ENCODE data around the gene RTRAF. TPM values are rescaled to one million over a fixed set of nuclear protein-coding genes. Genes with fewer than 3 reads are reported as not detected.

The RTRAF gene
- total RNA-seq, 1 donor from 2014 or later: 185 TPM

DNA sequence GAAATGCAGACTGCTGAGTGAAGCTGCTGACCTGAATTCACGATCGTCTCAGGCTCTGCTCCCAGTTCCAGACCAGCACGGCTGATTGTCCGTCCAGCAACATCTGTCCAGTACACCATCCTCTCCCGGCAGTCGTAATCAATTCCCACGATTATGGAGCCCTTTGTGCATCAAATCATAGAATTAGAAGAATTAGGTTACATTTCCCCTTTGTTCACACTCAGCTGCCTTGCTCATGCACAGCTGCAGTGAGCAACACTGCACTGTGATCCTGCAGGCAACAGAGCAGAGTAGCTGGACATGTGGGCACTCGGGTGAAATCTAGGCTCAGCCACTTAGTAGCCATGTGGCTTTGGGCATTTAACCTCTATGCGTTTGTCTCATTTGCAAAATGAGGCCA is 22.2 kb downstream of the RTRAF start:
- DNase-seq (ENCODE audit: extremely low spot score, unreplicated experiment): no peak
- TF ChIP-seq, protein P1, sequence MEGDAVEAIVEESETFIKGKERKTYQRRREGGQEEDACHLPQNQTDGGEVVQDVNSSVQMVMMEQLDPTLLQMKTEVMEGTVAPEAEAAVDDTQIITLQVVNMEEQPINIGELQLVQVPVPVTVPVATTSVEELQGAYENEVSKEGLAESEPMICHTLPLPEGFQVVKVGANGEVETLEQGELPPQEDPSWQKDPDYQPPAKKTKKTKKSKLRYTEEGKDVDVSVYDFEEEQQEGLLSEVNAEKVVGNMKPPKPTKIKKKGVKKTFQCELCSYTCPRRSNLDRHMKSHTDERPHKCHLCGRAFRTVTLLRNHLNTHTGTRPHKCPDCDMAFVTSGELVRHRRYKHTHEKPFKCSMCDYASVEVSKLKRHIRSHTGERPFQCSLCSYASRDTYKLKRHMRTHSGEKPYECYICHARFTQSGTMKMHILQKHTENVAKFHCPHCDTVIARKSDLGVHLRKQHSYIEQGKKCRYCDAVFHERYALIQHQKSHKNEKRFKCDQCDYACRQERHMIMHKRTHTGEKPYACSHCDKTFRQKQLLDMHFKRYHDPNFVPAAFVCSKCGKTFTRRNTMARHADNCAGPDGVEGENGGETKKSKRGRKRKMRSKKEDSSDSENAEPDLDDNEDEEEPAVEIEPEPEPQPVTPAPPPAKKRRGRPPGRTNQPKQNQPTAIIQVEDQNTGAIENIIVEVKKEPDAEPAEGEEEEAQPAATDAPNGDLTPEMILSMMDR (IDR thresholded peaks at IDR 0.05): no peak
- peaks cover 55% of the 10 kb centered on the region for H3K36me3 Mint-ChIP-seq (ENCODE audit: unreplicated experiment)
- no peaks in the 10 kb centered on the region for H3K9me3 Mint-ChIP-seq (ENCODE audit: unreplicated experiment)
- H3K4me1 Mint-ChIP-seq (ENCODE audit: unreplicated experiment): peaks cover 17% of the 10 kb centered on the region
- H3K27me3 Mint-ChIP-seq (ENCODE audit: unreplicated experiment): no peaks in the 10 kb centered on the region
- H3K4me3 Mint-ChIP-seq (ENCODE audit: unreplicated experiment): no peak overlapping the region
- no peak overlapping the region for H3K27ac Mint-ChIP-seq (ENCODE audit: unreplicated experiment)

DNA sequence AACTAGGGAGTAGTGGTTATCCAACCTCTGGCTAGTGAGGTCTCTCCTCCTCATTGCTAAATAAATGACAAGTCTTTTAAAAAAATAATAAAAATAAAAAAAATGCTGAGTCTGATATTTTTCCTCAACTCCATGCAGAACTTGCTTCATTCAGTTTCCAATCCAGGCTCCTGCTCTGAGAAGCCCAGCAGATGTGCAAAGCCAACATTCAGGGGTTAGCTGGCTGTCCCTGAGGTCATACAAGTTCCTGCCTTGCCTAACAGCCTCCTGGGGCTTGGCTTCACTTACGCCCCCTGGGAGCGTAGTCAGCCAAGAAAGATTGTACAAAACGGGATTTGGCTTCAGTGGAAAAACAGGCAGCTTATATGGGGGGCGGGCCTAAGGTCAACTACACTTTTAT is 23.3 kb downstream of the RTRAF start:
- H3K4me1 Mint-ChIP-seq (ENCODE audit: unreplicated experiment): peaks cover 19% of the 10 kb centered on the region
- no peaks in the 10 kb centered on the region for H3K27me3 Mint-ChIP-seq (ENCODE audit: unreplicated experiment)
- TF ChIP-seq, protein P1 (IDR thresholded peaks at IDR 0.05): no peak
- no peak for DNase-seq (ENCODE audit: extremely low spot score, unreplicated experiment)
- peaks cover 55% of the 10 kb centered on the region for H3K36me3 Mint-ChIP-seq (ENCODE audit: unreplicated experiment)
- H3K9me3 Mint-ChIP-seq (ENCODE audit: unreplicated experiment): no peaks in the 10 kb centered on the region
- H3K4me3 Mint-ChIP-seq (ENCODE audit: unreplicated experiment): no peak overlapping the region
- peak overlapping the region; percentile 47 for H3K27ac Mint-ChIP-seq (ENCODE audit: unreplicated experiment)

DNA sequence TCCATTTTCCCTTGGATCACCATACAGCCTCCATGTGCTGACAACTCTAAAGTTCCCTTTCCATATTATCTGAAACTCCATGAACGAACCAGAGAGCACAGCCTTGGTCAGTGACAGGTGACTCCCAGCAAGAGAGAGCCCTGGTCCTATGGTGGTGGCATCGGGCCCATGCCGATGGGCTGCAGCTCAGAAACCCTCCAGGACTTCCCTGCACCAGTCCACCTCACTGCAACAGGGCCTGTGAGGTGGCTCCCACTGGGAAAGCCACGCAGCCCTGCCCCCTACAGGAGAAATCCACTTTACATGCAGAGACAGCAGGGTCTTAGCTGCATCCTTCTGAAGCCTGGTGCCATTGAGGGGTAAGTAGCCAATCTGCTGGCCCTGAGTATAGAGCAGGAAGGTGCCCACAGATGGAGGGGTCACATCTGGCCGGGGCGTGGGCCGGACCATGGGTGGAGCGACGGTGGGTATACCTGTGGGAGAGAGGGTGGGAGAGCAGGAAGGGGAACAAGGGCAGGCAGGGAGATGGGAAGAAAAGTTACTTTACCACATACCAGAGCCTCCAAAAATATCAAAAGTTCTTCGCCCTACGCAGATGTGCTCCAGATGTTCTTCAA is 24.7 kb downstream of the RTRAF start:
- peaks cover 30% of the 10 kb centered on the region for H3K4me1 Mint-ChIP-seq (ENCODE audit: unreplicated experiment)
- no peak overlapping the region for H3K27ac Mint-ChIP-seq (ENCODE audit: unreplicated experiment)
- no peak for DNase-seq (ENCODE audit: extremely low spot score, unreplicated experiment)
- H3K9me3 Mint-ChIP-seq (ENCODE audit: unreplicated experiment): no peaks in the 10 kb centered on the region
- no peaks in the 10 kb centered on the region for H3K27me3 Mint-ChIP-seq (ENCODE audit: unreplicated experiment)
- peaks cover 51% of the 10 kb centered on the region for H3K36me3 Mint-ChIP-seq (ENCODE audit: unreplicated experiment)
- no peak overlapping the region for H3K4me3 Mint-ChIP-seq (ENCODE audit: unreplicated experiment)
- TF ChIP-seq, protein P1 (IDR thresholded peaks at IDR 0.05): no peak

DNA sequence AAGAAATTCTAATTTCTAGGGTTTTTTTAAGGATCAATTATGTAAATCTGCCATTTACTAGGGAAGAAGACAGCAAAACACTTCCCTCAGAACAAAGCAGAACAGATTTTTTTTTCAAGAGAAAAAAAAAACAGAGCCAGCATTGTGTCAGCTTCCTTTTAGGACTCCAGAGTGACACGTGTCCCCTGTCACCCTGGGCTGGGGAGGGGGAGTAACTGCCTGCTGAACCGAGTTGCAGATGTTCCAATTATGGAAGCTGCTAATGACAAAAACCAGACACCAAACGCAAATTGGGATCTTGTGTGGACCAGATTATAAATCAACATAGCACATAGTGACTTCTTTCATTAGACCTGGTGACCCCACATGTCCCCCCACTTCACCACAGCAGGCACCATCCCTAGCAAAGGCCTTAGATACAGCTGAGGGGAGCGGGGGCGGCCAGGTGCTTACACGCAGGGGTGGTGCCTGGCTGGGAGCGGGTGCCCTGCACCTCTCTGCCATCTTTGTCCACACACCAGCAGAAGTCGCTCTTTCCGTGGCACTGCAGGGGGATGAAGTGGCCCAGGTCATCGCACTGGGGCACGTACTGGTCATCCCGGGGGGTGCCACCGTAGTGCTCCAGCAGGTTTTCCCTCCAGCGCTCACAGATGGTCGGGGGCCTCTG is 25.4 kb downstream of the RTRAF start:
- Mint-ChIP-seq H3K36me3 (ENCODE audit: unreplicated experiment) (peaks cover 49% of the 10 kb centered on the region), H3K9me3 (ENCODE audit: unreplicated experiment) (no peaks in the 10 kb centered on the region), H3K27me3 (ENCODE audit: unreplicated experiment) (no peaks in the 10 kb centered on the region), H3K4me3 (ENCODE audit: unreplicated experiment) (no peak overlapping the region), H3K27ac (ENCODE audit: unreplicated experiment) (no peak overlapping the region), H3K4me1 (ENCODE audit: unreplicated experiment) (peaks cover 30% of the 10 kb centered on the region)
- DNase-seq (ENCODE audit: extremely low spot score, unreplicated experiment): no peak
- TF ChIP-seq, protein P1 (IDR thresholded peaks at IDR 0.05): no peak

DNA sequence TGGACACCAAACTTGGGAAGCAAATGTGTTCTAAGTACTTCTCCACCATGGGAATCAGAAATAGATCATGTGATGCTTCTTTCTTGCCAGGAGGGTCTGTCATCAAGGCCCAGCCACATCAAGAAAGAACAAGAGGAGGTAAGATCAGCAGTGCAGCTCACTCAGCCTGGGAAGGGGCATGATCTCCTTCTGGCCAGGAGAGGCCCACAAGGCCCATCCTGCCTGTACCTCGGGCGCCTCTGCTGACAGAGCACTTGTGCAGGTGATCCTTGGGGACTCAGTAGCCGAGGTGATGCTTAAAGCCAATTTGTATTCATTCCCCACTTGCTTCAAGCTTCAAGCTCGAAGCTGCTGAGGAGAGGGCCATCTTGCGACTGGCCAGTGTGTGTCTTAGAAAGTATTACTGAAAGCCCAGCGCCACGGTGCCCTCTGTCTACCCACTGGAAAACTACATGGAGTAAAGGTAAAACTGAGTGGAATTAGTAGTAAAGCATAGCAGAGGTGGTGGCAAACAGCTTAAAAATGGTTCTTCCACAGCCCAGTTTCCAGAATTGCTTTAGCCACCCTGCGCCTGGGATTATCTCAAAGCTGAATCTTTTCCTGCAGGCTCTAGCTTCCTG is 26.2 kb downstream of the RTRAF start:
- Mint-ChIP-seq H3K4me1 (ENCODE audit: unreplicated experiment) (peaks cover 31% of the 10 kb centered on the region), H3K27me3 (ENCODE audit: unreplicated experiment) (no peaks in the 10 kb centered on the region), H3K36me3 (ENCODE audit: unreplicated experiment) (peaks cover 50% of the 10 kb centered on the region), H3K9me3 (ENCODE audit: unreplicated experiment) (no peaks in the 10 kb centered on the region), H3K4me3 (ENCODE audit: unreplicated experiment) (no peak overlapping the region), H3K27ac (ENCODE audit: unreplicated experiment) (no peak overlapping the region)
- TF ChIP-seq, protein P1 (IDR thresholded peaks at IDR 0.05): peak; percentile 52
- no peak for DNase-seq (ENCODE audit: extremely low spot score, unreplicated experiment)

Measured in osteocyte (in vitro differentiated cells).